ENCODE data around the gene POP4.

DNA sequence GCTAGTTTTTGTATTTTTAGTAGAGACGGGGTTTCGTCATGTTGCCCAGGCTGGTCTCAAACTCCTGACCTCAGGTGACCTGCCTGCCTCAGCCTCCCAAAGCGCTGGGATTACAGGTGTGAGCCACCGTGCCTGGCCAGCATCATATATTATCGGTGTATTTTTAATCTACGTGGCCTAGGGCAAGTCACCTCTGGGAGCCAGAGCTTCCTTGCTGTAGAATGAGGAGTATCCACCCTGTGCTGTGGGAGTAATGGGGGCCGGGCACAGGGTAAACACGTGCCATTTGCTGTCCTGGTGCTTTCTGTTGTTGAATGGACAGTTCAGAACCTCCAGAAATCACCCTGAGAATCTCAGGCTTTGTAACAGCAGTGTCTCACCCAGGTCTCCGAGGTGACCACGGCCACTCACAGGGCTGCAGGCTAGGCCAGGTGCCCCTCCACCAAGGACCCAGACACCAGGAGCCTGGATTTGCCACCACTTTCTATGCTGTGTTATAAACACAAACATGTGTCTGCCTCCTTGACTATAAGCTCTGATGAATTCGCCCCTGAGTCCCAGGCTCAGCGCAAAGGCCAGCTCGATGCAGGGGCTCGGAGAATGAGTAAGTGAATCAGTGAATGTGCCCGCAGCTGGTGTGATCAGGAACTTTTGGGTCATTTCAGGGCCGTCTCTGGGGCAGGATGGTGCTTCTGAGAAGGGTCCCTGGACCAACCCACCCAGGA is 22.7 kb downstream of the POP4 start:
- no peak for TF ChIP-seq EZH2phosphoT487 (IDR thresholded peaks at IDR 0.05; ENCODE audit: low read length)
- TF ChIP-seq, protein P1, sequence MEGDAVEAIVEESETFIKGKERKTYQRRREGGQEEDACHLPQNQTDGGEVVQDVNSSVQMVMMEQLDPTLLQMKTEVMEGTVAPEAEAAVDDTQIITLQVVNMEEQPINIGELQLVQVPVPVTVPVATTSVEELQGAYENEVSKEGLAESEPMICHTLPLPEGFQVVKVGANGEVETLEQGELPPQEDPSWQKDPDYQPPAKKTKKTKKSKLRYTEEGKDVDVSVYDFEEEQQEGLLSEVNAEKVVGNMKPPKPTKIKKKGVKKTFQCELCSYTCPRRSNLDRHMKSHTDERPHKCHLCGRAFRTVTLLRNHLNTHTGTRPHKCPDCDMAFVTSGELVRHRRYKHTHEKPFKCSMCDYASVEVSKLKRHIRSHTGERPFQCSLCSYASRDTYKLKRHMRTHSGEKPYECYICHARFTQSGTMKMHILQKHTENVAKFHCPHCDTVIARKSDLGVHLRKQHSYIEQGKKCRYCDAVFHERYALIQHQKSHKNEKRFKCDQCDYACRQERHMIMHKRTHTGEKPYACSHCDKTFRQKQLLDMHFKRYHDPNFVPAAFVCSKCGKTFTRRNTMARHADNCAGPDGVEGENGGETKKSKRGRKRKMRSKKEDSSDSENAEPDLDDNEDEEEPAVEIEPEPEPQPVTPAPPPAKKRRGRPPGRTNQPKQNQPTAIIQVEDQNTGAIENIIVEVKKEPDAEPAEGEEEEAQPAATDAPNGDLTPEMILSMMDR (IDR thresholded peaks at IDR 0.05; ENCODE audit: low read length): no peak

Data from MM.1S (cell line).